GM21723 (cell line): ENCODE results near the gene TRIM66.

Experiments
- ATAC-seq: cut with Tn5 transposase; IDR thresholded peaks from one replicate; pipeline ENCODE4 v1.9.1; 2021; ENCODE audit warnings: mild to moderate bottlenecking, moderate library complexity; ENCODE audit not compliant: unreplicated experiment

TRIM66 gene

GRCh38 chr11:8661001-8661795 lies 21.3 kb downstream of the TRIM66 start:
- ATAC-seq, result no peak

- ATAC-seq, result no peak
Observed at GRCh38 chr11:8658321-8659057, 24.0 kb downstream of the TRIM66 start.

GRCh38 chr11:8656291-8656690 lies 26.2 kb downstream of the TRIM66 start:
- no peak for ATAC-seq

GRCh38 chr11:8654503-8654902 lies 28.0 kb downstream of the TRIM66 start:
- no peak for ATAC-seq

- no peak for ATAC-seq
Observed at GRCh38 chr11:8652140-8652539, 30.3 kb downstream of the TRIM66 start.

GRCh38 chr11:8650401-8650990 lies 32.0 kb downstream of the TRIM66 start:
- ATAC-seq, result no peak

- no peak for ATAC-seq
Observed at GRCh38 chr11:8649361-8649760, 33.1 kb downstream of the TRIM66 start.

- no peak for ATAC-seq
Observed at GRCh38 chr11:8646873-8647272, 35.6 kb downstream of the TRIM66 start.

- ATAC-seq, result no peak
Observed at GRCh38 chr11:8642196-8642841, 40.1 kb downstream of the TRIM66 start.

- no peak for ATAC-seq
Observed at GRCh38 chr11:8641332-8641731, 41.1 kb downstream of the TRIM66 start.

GRCh38 chr11:8640267-8640906 lies 42.1 kb downstream of the TRIM66 start:
- ATAC-seq, result no peak

GRCh38 chr11:8639655-8640054 lies 42.8 kb downstream of the TRIM66 start:
- no peak for ATAC-seq

- no peak for ATAC-seq
Observed at GRCh38 chr11:8638300-8638699, 44.2 kb downstream of the TRIM66 start.

GRCh38 chr11:8636127-8636526 lies 46.3 kb downstream of the TRIM66 start:
- no peak for ATAC-seq

- ATAC-seq, result no peak
Observed at GRCh38 chr11:8634498-8634897, 48.0 kb downstream of the TRIM66 start.

- no peak for ATAC-seq
Observed at GRCh38 chr11:8631395-8632118, 50.9 kb downstream of the TRIM66 start.

- no peak for ATAC-seq
Observed at GRCh38 chr11:8624698-8625097, 57.8 kb downstream of the TRIM66 start.

GRCh38 chr11:8621147-8621546 lies 61.3 kb downstream of the TRIM66 start:
- ATAC-seq, result no peak

GRCh38 chr11:8617063-8617462 lies 65.4 kb downstream of the TRIM66 start:
- no peak for ATAC-seq

GRCh38 chr11:8615291-8616032 lies 67.0 kb downstream of the TRIM66 start:
- no peak for ATAC-seq
